Thoracic aorta (tissue), 2 donors: Measurements from ENCODE around the gene CCDC102A. TPM values are rescaled to one million over a fixed set of nuclear protein-coding genes. Genes with fewer than 3 reads are reported as not detected.
"Not testable (repeated sequence)": the region's sequence is repeated elsewhere in the genome, so short reads cannot be mapped to it uniquely, and the experiment has no call there.

Experiments used
- ATAC-seq: fragments of 150-250 bp; one replicate; pipeline ENCODE4 v1.8.0; 2017; ENCODE audit warnings: low read depth; ENCODE audit not compliant: insufficient number of reproducible peaks, low FRiP score
- DNase-seq: peaks from one replicate; pipeline ENCODE4 v3.0.0-alpha.2; 2020; ENCODE audit warnings: low spot score
- H3K27ac ChIP-seq, 2 donors: fragments of 200-600 bp; sonication (generic); 1 replicate in 1 of 2; 2 replicates in 1 of 2; pipeline ENCODE4 v1.5.1; 2016; ENCODE audit warnings: mild to moderate bottlenecking in 2 of 2, moderate library complexity in 2 of 2
- H3K27me3 ChIP-seq: fragments of 200-600 bp; sonication (generic); replicated peaks from 2 replicates; pipeline ENCODE4 v1.6.0; 2016; ENCODE audit warnings: mild to moderate bottlenecking; ENCODE audit not compliant: insufficient read depth
- H3K36me3 ChIP-seq: fragments of 200-600 bp; sonication (generic); one replicate; pipeline ENCODE4 v1.5.1; 2016
- H3K4me1 ChIP-seq, 2 donors: fragments of 200-600 bp; sonication (generic); 1 replicate in 1 of 2; 2 replicates in 1 of 2; pipeline versions ENCODE4 v1.5.1 to v1.6.0; 2016; ENCODE audit warnings: low read depth in 2 of 2, mild to moderate bottlenecking in 1 of 2; ENCODE audit not compliant: control insufficient read depth in 1 of 2
- H3K4me3 ChIP-seq: fragments of 200-600 bp; sonication (generic); 2 replicates; pipeline ENCODE4 v1.5.1; 2016; ENCODE audit warnings: mild to moderate bottlenecking
- H3K9me3 ChIP-seq: fragments of 200-600 bp; sonication (generic); 2 replicates; pipeline ENCODE4 v1.5.1; 2016
- total RNA-seq, 2 donors: library from RNA; depleted of rRNA; stranded (reverse); fragments of >200 nt; gene quantifications; one replicate each; pipeline versions ENCODE4 v1.1.0 to v1.2.3, GENCODE V29; 2016
- TF ChIP-seq, protein P1 (sequence below): fragments of 200-600 bp; sonication (generic); IDR thresholded peaks from one replicate; pipeline ENCODE4 v1.5.1; 2019; ENCODE audit warnings: antibody characterized with exemption

CCDC102A gene
- total RNA-seq, 2 donors from 2014 or later, result 26.4 to 43.2 TPM

DNA sequence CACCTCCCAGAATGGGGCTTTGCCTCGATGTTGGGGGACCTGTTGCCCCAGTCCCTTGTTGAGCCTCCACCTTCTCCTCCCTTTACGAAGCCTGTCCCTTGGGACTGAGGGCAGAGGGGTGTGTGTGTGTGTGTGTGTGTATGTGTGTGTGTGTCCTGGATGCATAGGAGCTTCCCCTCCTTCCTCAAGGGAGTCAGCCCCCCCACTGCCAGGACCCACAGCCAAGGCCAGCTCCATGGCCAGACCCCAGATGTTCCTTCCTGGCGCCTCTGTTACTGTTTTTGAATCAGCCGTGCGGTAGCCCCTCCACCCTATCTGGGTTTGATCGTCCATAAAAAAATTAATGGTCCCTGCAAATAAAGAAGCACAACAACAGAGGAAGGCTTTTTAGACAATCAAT, 32.4 kb downstream of the CCDC102A start:
- no peak overlapping the region for H3K27ac ChIP-seq
- H3K9me3 ChIP-seq, result no peaks in the 10 kb centered on the region
- ATAC-seq (no peak), DNase-seq (no peak)
- H3K36me3 ChIP-seq, result no peaks in the 10 kb centered on the region
- no peaks in the 10 kb centered on the region for H3K4me1 ChIP-seq
- no peak overlapping the region for H3K4me3 ChIP-seq
- TF ChIP-seq, protein P1, sequence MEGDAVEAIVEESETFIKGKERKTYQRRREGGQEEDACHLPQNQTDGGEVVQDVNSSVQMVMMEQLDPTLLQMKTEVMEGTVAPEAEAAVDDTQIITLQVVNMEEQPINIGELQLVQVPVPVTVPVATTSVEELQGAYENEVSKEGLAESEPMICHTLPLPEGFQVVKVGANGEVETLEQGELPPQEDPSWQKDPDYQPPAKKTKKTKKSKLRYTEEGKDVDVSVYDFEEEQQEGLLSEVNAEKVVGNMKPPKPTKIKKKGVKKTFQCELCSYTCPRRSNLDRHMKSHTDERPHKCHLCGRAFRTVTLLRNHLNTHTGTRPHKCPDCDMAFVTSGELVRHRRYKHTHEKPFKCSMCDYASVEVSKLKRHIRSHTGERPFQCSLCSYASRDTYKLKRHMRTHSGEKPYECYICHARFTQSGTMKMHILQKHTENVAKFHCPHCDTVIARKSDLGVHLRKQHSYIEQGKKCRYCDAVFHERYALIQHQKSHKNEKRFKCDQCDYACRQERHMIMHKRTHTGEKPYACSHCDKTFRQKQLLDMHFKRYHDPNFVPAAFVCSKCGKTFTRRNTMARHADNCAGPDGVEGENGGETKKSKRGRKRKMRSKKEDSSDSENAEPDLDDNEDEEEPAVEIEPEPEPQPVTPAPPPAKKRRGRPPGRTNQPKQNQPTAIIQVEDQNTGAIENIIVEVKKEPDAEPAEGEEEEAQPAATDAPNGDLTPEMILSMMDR, result no peak
- H3K27me3 ChIP-seq, result no peaks in the 10 kb centered on the region

DNA sequence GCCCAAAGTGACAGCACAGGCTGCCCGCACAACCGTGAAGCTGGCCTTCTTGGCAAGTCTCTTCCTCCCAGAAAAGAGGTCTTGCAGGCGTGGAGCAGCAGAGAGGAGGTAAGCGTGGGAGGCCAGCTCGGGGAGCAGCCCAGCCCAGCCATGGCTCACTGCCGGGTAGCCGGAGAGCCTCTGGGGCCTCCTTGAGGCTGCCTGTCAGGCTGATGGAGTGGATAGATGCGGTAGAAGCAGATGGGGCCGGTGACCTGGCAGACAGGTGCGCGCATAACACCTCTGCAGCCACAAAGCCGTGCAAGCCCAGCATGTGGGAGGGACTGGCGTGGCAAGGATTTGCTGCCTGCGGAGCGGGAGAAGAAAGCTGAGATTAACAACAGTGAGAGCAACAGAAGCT, 33.0 kb downstream of the CCDC102A start:
- no peaks in the 10 kb centered on the region for H3K36me3 ChIP-seq
- H3K4me1 ChIP-seq, result no peaks in the 10 kb centered on the region
- no peaks in the 10 kb centered on the region for H3K9me3 ChIP-seq
- TF ChIP-seq, protein P1, result no peak
- DNase-seq (no peak), ATAC-seq (no peak)
- no peak overlapping the region for H3K4me3 ChIP-seq
- no peaks in the 10 kb centered on the region for H3K27me3 ChIP-seq
- no peak overlapping the region for H3K27ac ChIP-seq

DNA sequence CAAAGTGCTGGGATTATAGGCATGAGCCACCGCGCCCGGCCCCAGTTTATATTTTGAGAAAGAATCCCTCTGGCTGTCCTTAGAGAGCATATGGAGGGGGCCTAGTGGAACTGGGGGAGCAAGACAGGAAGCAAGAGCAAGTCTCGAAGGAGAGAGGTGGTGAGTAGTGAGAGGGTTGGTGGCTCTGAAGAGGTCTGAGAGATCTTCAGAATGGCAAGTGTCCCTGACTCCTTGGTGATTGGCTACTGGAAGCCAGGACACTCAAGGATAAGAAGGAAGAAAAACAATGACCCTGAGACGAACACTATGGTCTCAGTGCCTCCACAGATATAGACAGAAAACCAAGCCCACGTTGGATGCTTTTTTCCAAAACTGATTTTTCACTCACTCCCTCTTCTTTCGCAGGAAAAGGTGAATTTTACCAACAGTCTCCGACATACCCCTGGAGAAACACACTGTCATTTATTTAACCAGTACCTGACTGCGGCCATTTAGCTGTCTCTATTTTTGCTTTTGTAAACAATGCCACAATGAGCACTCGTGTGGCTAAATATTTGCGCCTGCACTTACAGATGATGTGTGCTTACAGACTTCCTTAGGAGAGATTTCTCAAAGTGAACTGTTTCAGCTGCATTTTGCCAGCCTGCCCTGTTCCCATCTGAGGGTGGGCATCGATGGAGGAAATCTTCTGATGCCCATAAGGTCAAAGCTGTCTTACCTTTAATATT, 34.2 kb downstream of the CCDC102A start:
- TF ChIP-seq, protein P1, result no peak
- Histone ChIP-seq H3K36me3 (no peaks in the 10 kb centered on the region), H3K4me1 (no peaks in the 10 kb centered on the region), H3K9me3 (no peaks in the 10 kb centered on the region), H3K27me3 (no peaks in the 10 kb centered on the region), H3K27ac (no peak overlapping the region), H3K4me3 (no peak overlapping the region)
- ATAC-seq (no peak), DNase-seq (no peak)

DNA sequence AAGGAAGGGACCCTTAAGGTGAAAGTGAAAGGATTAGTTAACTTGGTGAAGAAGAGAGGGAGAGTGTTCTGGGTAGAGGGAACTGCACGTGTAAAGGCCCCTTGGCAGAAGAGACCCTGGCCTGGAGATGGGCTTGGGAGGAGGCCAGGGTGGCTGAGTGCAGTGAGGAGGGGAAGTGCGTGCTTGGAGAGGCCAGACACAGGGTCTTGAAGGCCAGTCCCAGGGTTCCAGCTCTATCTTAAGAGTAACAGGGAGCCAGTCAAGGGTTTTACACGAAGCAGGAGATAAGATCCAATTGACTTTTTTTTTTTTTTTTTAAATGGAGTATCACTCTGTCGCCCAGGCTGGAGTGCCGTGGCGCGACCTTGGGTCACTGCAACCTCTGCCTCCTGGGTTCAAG, 34.9 kb downstream of the CCDC102A start:
- H3K4me3 ChIP-seq, result no peak overlapping the region
- no peaks in the 10 kb centered on the region for H3K9me3 ChIP-seq
- H3K36me3 ChIP-seq, result no peaks in the 10 kb centered on the region
- no peaks in the 10 kb centered on the region for H3K4me1 ChIP-seq
- H3K27ac ChIP-seq, result no peak overlapping the region
- TF ChIP-seq, protein P1, result no peak
- no peak for ATAC-seq
- no peaks in the 10 kb centered on the region for H3K27me3 ChIP-seq
- DNase-seq, result no peak

DNA sequence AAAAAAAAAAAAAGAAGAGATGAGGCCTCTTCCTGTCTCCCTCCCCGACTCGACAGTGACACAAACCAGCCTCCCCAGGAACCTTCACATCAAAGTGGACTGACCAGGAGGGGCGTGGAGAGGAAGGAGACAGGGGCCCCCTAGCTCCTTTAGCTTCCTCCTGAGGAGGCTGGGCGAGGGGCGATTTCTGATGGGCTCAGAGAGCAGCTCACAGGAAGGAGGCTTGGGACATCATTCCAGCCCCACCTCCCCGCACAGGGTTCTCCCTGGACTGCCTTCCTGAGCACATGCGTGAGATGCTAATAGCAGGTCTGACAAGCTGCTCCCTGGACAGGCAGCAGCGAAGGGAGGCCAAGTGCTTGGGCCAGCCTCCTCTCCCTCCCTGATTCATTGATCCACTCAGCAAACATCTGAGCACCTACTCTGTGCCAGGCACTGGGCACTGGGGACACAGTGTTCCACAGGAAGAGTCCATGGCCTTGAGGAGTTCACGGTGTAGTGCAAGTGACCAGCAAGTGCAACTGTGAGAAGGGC, 35.7 kb downstream of the CCDC102A start:
- no peaks in the 10 kb centered on the region for H3K9me3 ChIP-seq

DNA sequence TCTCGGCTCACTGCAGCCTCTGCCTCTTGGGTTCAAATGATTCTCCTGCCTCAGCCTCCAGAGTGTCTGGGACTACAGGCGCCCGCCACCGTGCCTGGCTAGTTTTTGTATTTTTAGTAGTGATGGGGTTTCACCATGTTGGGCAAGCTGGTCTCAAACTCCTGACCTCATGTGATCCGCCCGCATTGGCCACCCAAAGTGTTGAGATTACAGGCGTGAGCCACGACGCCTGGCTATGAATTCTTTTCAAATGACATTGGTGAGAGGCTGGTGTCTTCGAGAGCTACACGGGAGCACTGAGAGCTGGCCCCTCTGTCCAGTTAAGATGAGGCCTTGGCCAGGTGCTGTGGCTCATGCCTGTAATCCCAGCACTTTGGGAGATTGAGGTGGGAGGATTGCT, 36.4 kb downstream of the CCDC102A start:
- not testable (repeated sequence) for ATAC-seq, H3K9me3 ChIP-seq, DNase-seq, H3K27ac ChIP-seq, H3K36me3 ChIP-seq, H3K27me3 ChIP-seq, H3K4me3 ChIP-seq, H3K4me1 ChIP-seq

More for the DNA sequence above, 35.7 kb downstream of the CCDC102A start:
- Histone ChIP-seq H3K27me3 (no peaks in the 10 kb centered on the region), H3K4me1 (no peaks in the 10 kb centered on the region), H3K36me3 (no peaks in the 10 kb centered on the region), H3K27ac (no peak overlapping the region), H3K4me3 (no peak overlapping the region)
- ATAC-seq, result no peak
- DNase-seq, result no peak
- TF ChIP-seq, protein P1, result no peak
